Karpas-422 (cell line): ENCODE measurements around the gene MARCHF4. TPM values are rescaled to one million over a fixed set of nuclear protein-coding genes. Genes with fewer than 3 reads are reported as not detected.

Experiments
- DNase-seq: peaks from one replicate; pipeline ENCODE4 v3.0.0-alpha.2; 2015
- H2AFZ ChIP-seq: fragments of 200-600 bp; sonication (generic); 2 replicates; pipeline ENCODE4 v1.6.1; 2014; ENCODE audit warnings: antibody characterized with exemption, low read length, mixed read lengths
- H3K27ac ChIP-seq: fragments of 200-600 bp; sonication (generic); 2 replicates; pipeline ENCODE4 v1.5.1; 2014; ENCODE audit warnings: mild to moderate bottlenecking, low read length, moderate library complexity
- H3K27me3 ChIP-seq: fragments of 200-600 bp; sonication (generic); 2 replicates; pipeline ENCODE4 v1.6.1; 2014; ENCODE audit warnings: low read length, mixed read lengths
- H3K36me3 ChIP-seq: fragments of 200-600 bp; sonication (generic); 2 replicates; pipeline ENCODE4 v1.6.1; 2014; ENCODE audit warnings: low read length, mixed read lengths; ENCODE audit not compliant: insufficient read depth
- H3K4me1 ChIP-seq: fragments of 200-600 bp; sonication (generic); 2 replicates; pipeline ENCODE4 v1.6.1; 2014; ENCODE audit warnings: mild to moderate bottlenecking, low read length, mixed read lengths
- H3K4me2 ChIP-seq: fragments of 200-600 bp; sonication (generic); 2 replicates; pipeline ENCODE4 v1.6.1; 2014; ENCODE audit warnings: low read length, low read depth, mild to moderate bottlenecking; ENCODE audit not compliant: poor library complexity, severe bottlenecking
- H3K4me3 ChIP-seq: fragments of 200-600 bp; sonication (generic); 2 replicates; pipeline ENCODE4 v1.5.1; 2014; ENCODE audit warnings: mild to moderate bottlenecking, antibody characterized with exemption, low read length, mixed read lengths
- H3K79me2 ChIP-seq: fragments of 200-600 bp; sonication (generic); 2 replicates; pipeline ENCODE4 v1.6.1; 2014; ENCODE audit warnings: mild to moderate bottlenecking, low read length, mixed read lengths
- H3K9ac ChIP-seq: fragments of 200-600 bp; sonication (generic); 2 replicates; pipeline ENCODE4 v1.6.0; 2014; ENCODE audit warnings: low read length
- H3K9me2 ChIP-seq: fragments of 200-600 bp; sonication (generic), shearing (Covaris generic); replicated peaks from 2 replicates; pipeline ENCODE4 v1.6.0; 2014; ENCODE audit warnings: mild to moderate bottlenecking, low read length, moderate library complexity; ENCODE audit not compliant: insufficient read depth
- H3K9me3 ChIP-seq: fragments of 300-700, 200-600 bp; sonication (generic); 2 replicates; pipeline ENCODE4 v1.6.1; 2014; ENCODE audit warnings: low read length, mixed read lengths
- H4K20me1 ChIP-seq: fragments of 200-600 bp; sonication (generic); 2 replicates; pipeline ENCODE4 v1.6.1; 2014; ENCODE audit warnings: mild to moderate bottlenecking, antibody characterized with exemption, low read length, low read depth; ENCODE audit not compliant: insufficient read depth
- total RNA-seq: library from RNA; depleted of rRNA; stranded (reverse); fragments of >200 nt; shearing (Covaris generic); gene quantifications from 2 replicates; pipeline ENCODE4 v1.2.3, GENCODE V29; 2014; ENCODE audit warnings: low replicate concordance

The MARCHF4 gene
- total RNA-seq, 1 experiment from 2014 or later = not detected

- peak; percentile 99 for DNase-seq
- H2AFZ ChIP-seq = peak within 1 kb of the TSS; percentile 83
- H3K9me2 ChIP-seq = no peaks in the 10 kb centered on the region
- H3K4me3 ChIP-seq = peak within 1 kb of the TSS; percentile 96
- no peaks in the 10 kb centered on the region for H4K20me1 ChIP-seq
- H3K4me2 ChIP-seq = peak within 1 kb of the TSS; percentile 79
- peaks cover 33% of the 10 kb centered on the region for H3K4me1 ChIP-seq
- peak within 1 kb of the TSS; percentile 53 for H3K27ac ChIP-seq
- H3K79me2 ChIP-seq = peaks cover 28% of the 10 kb centered on the region
- H3K36me3 ChIP-seq = peaks cover 14% of the 10 kb centered on the region
- H3K9ac ChIP-seq = peak within 1 kb of the TSS; percentile 89
- no peaks in the 10 kb centered on the region for H3K9me3 ChIP-seq
- no peaks in the 10 kb centered on the region for H3K27me3 ChIP-seq
Observed at GRCh38 chr2:216412022-216412999, 40.0 kb upstream of the MARCHF4 start, which contains the start of gene SMARCAL1. SMARCAL1 (plus strand) TSS chr2:216412484; CDS start chr2:216414705, 2,221 bp downstream.

DNA sequence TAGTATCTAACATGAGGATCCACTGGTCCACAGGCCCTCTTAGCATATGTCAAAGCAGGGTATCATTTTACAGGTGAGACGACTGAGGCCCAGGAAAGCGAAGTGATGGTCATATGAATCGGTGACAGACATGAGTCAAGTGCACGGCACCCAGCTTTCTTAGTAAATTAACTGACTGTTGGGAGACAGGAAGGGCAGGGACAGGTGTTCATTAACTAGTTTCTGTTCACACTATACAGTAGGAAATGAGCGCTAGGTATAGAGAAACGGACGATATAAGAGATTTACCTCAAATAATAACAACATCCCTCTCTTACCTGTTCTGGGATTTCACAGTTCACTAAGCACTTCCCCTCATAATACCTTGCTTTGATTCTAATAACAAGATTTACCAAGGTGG lies 38.3 kb upstream of the MARCHF4 start:
- Histone ChIP-seq H3K9me2 (no peaks in the 10 kb centered on the region), H3K4me1 (peaks cover 36% of the 10 kb centered on the region), H3K9ac (no peak overlapping the region), H3K27me3 (no peaks in the 10 kb centered on the region), H3K36me3 (peaks cover 8% of the 10 kb centered on the region; the same call in 1 of the 2 replicates), H3K27ac (no peak overlapping the region), H3K4me2 (no peak overlapping the region), H3K9me3 (no peaks in the 10 kb centered on the region), H2AFZ (no peak overlapping the region), H4K20me1 (no peaks in the 10 kb centered on the region), H3K4me3 (no peak overlapping the region), H3K79me2 (peaks cover 23% of the 10 kb centered on the region)
- no peak for DNase-seq

GRCh38 chr2:216408426-216409290 lies 36.4 kb upstream of the MARCHF4 start:
- Histone ChIP-seq H3K4me2 (no peak overlapping the region), H3K79me2 (peaks cover 11% of the 10 kb centered on the region), H3K9me2 (no peaks in the 10 kb centered on the region), H3K4me3 (no peak overlapping the region), H3K36me3 (no peaks in the 10 kb centered on the region), H3K27me3 (no peaks in the 10 kb centered on the region), H2AFZ (no peak overlapping the region), H4K20me1 (no peaks in the 10 kb centered on the region), H3K4me1 (peaks cover 36% of the 10 kb centered on the region), H3K9me3 (no peaks in the 10 kb centered on the region), H3K27ac (no peak overlapping the region), H3K9ac (no peak overlapping the region)
- no peak for DNase-seq

DNA sequence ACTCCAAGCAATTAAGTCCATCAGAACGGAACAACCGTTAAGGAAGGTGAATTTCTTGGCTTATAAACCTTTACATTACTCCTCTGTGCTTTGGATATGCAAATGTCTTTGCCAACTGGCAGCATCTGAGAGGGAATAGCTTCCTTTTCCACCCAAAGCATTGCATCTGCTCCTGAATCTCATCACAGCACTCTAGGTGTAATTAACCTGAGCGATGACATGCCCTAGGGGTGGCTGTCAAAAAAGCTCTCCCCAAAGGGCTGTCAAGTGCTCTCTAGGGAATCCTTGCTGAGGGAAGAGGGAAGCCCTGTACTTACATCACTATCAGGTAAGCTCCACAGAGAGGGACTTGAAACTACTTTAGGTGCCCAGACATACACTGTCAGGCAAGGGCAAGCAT lies 34.5 kb upstream of the MARCHF4 start:
- peaks cover 29% of the 10 kb centered on the region for H3K4me1 ChIP-seq
- H2AFZ ChIP-seq = no peak overlapping the region
- no peaks in the 10 kb centered on the region for H3K9me2 ChIP-seq
- peak overlapping the region; percentile 49 for H3K4me2 ChIP-seq
- no peaks in the 10 kb centered on the region for H3K27me3 ChIP-seq
- no peaks in the 10 kb centered on the region for H3K9me3 ChIP-seq
- peak; percentile 68 for DNase-seq
- H3K4me3 ChIP-seq = no peak overlapping the region
- H3K36me3 ChIP-seq = no peaks in the 10 kb centered on the region
- no peaks in the 10 kb centered on the region for H4K20me1 ChIP-seq
- H3K79me2 ChIP-seq = no peaks in the 10 kb centered on the region
- H3K27ac ChIP-seq = no peak overlapping the region
- peak overlapping the region; percentile 27; the same call in 1 of the 2 replicates for H3K9ac ChIP-seq

- H3K79me2 ChIP-seq = no peaks in the 10 kb centered on the region
- no peaks in the 10 kb centered on the region for H3K9me2 ChIP-seq
- H3K4me1 ChIP-seq = peaks cover 26% of the 10 kb centered on the region
- H3K9me3 ChIP-seq = no peaks in the 10 kb centered on the region
- no peaks in the 10 kb centered on the region for H3K36me3 ChIP-seq
- peak overlapping the region; percentile 51 for H3K4me2 ChIP-seq
- no peaks in the 10 kb centered on the region for H3K27me3 ChIP-seq
- H3K4me3 ChIP-seq = 0 out of 2 replicates have a peak overlapping the region, but pooled peaks have one; percentile 9
- H3K27ac ChIP-seq = no peak overlapping the region
- H4K20me1 ChIP-seq = no peaks in the 10 kb centered on the region
- DNase-seq = peak; percentile 58
- peak overlapping the region; percentile 13; the same call in 1 of the 2 replicates for H3K9ac ChIP-seq
- peak overlapping the region; percentile 3; the same call in 1 of the 2 replicates for H2AFZ ChIP-seq
Observed at GRCh38 chr2:216405588-216405987, 33.3 kb upstream of the MARCHF4 start.

DNA sequence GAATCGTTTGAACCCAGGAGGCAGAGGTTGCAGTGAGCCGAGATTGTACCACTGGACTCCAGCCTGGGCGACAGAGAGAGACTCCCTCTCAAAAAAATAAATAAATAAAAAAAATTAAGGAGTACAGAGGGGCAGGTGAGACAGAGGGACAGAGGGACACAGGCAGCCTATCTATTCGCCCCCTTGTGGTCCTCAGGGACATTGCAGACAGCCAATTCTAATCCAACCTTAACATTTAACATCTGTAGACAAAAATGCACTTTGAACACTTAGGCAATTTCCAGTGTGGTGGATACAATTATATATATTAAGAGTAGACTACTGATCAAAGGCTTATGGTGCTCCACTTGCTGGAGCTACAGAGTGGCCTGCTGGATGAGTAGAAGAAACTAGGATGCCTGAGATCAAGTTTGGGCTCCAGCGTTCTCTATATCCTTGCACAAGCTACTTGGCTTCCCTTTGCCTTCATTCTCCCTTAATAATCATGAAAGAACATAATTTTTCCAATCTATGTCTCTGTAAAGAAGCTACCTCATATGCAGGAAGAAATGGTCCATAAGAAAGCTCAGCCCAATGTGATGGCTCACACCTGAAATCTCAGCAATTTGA lies 31.8 kb upstream of the MARCHF4 start:
- Histone ChIP-seq H3K36me3 (no peaks in the 10 kb centered on the region), H3K9me2 (no peaks in the 10 kb centered on the region), H3K79me2 (no peaks in the 10 kb centered on the region), H3K27ac (no peak overlapping the region), H2AFZ (no peak overlapping the region), H3K4me2 (no peak overlapping the region), H3K27me3 (no peaks in the 10 kb centered on the region), H3K9me3 (no peaks in the 10 kb centered on the region), H3K9ac (no peak overlapping the region), H3K4me1 (peaks cover 26% of the 10 kb centered on the region), H4K20me1 (no peaks in the 10 kb centered on the region), H3K4me3 (no peak overlapping the region)
- DNase-seq = peak; percentile 76

GRCh38 chr2:216402751-216403150 lies 30.5 kb upstream of the MARCHF4 start:
- H3K4me3 ChIP-seq = no peak overlapping the region
- no peaks in the 10 kb centered on the region for H3K9me3 ChIP-seq
- no peak overlapping the region for H3K4me2 ChIP-seq
- no peaks in the 10 kb centered on the region for H3K36me3 ChIP-seq
- no peaks in the 10 kb centered on the region for H4K20me1 ChIP-seq
- H3K4me1 ChIP-seq = peaks cover 26% of the 10 kb centered on the region
- no peak overlapping the region for H2AFZ ChIP-seq
- H3K79me2 ChIP-seq = no peaks in the 10 kb centered on the region
- H3K9me2 ChIP-seq = no peaks in the 10 kb centered on the region
- no peak for DNase-seq
- no peak overlapping the region for H3K27ac ChIP-seq
- H3K27me3 ChIP-seq = no peaks in the 10 kb centered on the region
- H3K9ac ChIP-seq = no peak overlapping the region
